ENCODE measurements around the gene DLGAP4. TPM values are rescaled to one million over a fixed set of nuclear protein-coding genes. Genes with fewer than 3 reads are reported as not detected.

The DLGAP4 gene
- total and polyA plus RNA-seq, 2 of the 8 experiments (the other 6 are each of a cell fraction or from before 2014, with no cell fraction given) = 41.2 to 57.2 TPM

GRCh38 chr20:36275011-36275410 lies 31.1 kb upstream of the DLGAP4 start:
- Histone ChIP-seq H4K20me1 (replicated peaks in 1 of 2; ENCODE audit: control insufficient read depth in 1 of 2, insufficient read depth in 2 of 2, low read length in 2 of 2) (peaks cover 0 to 3% of the 10 kb centered on the region in 2 experiments), H2BK20ac (ENCODE audit: low read length) (no peak overlapping the region), H3K27ac (ENCODE audit: low read depth, low read length) (no peak overlapping the region), H3K9ac (replicated peaks in 1 of 4; ENCODE audit: extremely low read depth in 1 of 4, low read depth in 3 of 4, low read length in 3 of 4) (no peak overlapping the region), H3K9me3 (ENCODE audit: insufficient read depth in 2 of 2, low read depth in 1 of 2, low read length in 1 of 2) (no peaks in the 10 kb centered on the region), H3K27me3 (replicated peaks in 1 of 4; ENCODE audit: control insufficient read depth in 3 of 4, extremely low read depth in 1 of 4, insufficient read depth in 3 of 4, low read length in 3 of 4) (no peaks in the 10 kb centered on the region), H3K4me2 (ENCODE audit: insufficient read depth in 1 of 2, low read depth in 2 of 2, low read length in 2 of 2) (no peak overlapping the region), H2AFZ (ENCODE audit: low read length) (no peak overlapping the region), H3K4me3 (ENCODE audit: extremely low read depth in 1 of 4, insufficient read depth in 2 of 4, low read depth in 3 of 4, low read length in 4 of 4) (no peak overlapping the region), H3K79me2 (ENCODE audit: control insufficient read depth in 1 of 2, insufficient read depth in 2 of 2, low read length in 2 of 2) (no peaks in the 10 kb centered on the region), H3K36me3 (ENCODE audit: control insufficient read depth in 2 of 4, insufficient read depth in 4 of 4, low read length in 3 of 4) (no peaks in the 10 kb centered on the region), H3K23ac (ENCODE audit: insufficient read length) (no peak overlapping the region), H3K18ac (ENCODE audit: extremely low read depth, low read length) (no peak overlapping the region), H3K23me2 (ENCODE audit: low read depth, low read length) (no peaks in the 10 kb centered on the region), H3K56ac (replicated peaks; ENCODE audit: insufficient read length, low read depth, low read length) (no peak overlapping the region), H4K91ac (replicated peaks; ENCODE audit: insufficient read length, low read length) (no peak overlapping the region), H2BK15ac (ENCODE audit: low read length) (no peak overlapping the region), H3K14ac (ENCODE audit: insufficient read length) (no peak overlapping the region), H3K4me1 (replicated peaks in 1 of 4; ENCODE audit: control insufficient read depth in 3 of 4, insufficient read depth in 4 of 4, low read length in 3 of 4) (no peaks in the 10 kb centered on the region; a peak in 2 of 7 replicates), H3K4ac (replicated peaks; ENCODE audit: insufficient read length, low read depth, low read length) (no peak overlapping the region), H2BK12ac (ENCODE audit: low read depth, low read length) (no peak overlapping the region), H4K8ac (ENCODE audit: extremely low read depth, insufficient read depth, low read length) (no peak overlapping the region), H2BK120ac (replicated peaks; ENCODE audit: low read depth, low read length) (no peak overlapping the region), H4K5ac (ENCODE audit: insufficient read length, low read depth, low read length) (no peak overlapping the region), H2AK5ac (ENCODE audit: low read depth, low read length) (no peak overlapping the region), H2BK5ac (ENCODE audit: low read depth, low read length) (no peak overlapping the region), H3K79me1 (ENCODE audit: low read depth, low read length) (no peaks in the 10 kb centered on the region)
- CTCF ChIA-PET (ENCODE audit: partially characterized antibody) = interaction anchor here (0.5 to 6.9 kb wide), 10 partner anchors 20 to 164 kb away, joined by 3 to 54 read pairs (median 4); no protein-coding TSS in a partner anchor
- POLR2A ChIA-PET (ENCODE audit: partially characterized antibody) = interaction anchor here (0.7 kb wide), 1 partner anchor 33 kb away, joined by 4 read pairs; no protein-coding TSS in a partner anchor
- DNase-seq (ENCODE audit: low read depth in 1 of 2, low spot score in 2 of 2) (no peak), FAIRE-seq (no peak)
- 85% methylated on average over 5 of the region's 5 CpGs; no CpG with 5 or more reads in 1 of the 2 experiments for WGBS, 2 experiments (ENCODE audit: extremely low coverage in 1 of 2, insufficient coverage in 1 of 2, insufficient read length in 1 of 2, insufficient replicate concordance in 2 of 2, low coverage in 1 of 2, low lambda C conversion rate in 2 of 2, missing lambda C conversion rate in 1 of 2)
- TF ChIP-seq TAF1 (IDR thresholded peaks at IDR 0.05; ENCODE audit: low read depth, low read length) = no peak
- TF ChIP-seq SP1 (IDR thresholded peaks at IDR 0.05; ENCODE audit: low read depth, low read length) = no peak
- no peak for TF ChIP-seq FOSL1 (IDR thresholded peaks at IDR 0.05; ENCODE audit: insufficient read depth, low read depth, low read length)
- no peak for TF ChIP-seq CHD1 (IDR thresholded peaks at IDR 0.05; ENCODE audit: low read depth, low read length)
- TF ChIP-seq CREB1 (IDR thresholded peaks at IDR 0.05) = no peak
- no peak for TF ChIP-seq JUND (IDR thresholded peaks at IDR 0.05; ENCODE audit: low read length)

Measured in H1 (cell line).